ENCODE data around the gene DMC1. TPM values are rescaled to one million over a fixed set of nuclear protein-coding genes. Genes with fewer than 3 reads are reported as not detected.

The DMC1 gene
- total RNA-seq, 1 experiment from 2014 or later, result 0.89 TPM

DNA sequence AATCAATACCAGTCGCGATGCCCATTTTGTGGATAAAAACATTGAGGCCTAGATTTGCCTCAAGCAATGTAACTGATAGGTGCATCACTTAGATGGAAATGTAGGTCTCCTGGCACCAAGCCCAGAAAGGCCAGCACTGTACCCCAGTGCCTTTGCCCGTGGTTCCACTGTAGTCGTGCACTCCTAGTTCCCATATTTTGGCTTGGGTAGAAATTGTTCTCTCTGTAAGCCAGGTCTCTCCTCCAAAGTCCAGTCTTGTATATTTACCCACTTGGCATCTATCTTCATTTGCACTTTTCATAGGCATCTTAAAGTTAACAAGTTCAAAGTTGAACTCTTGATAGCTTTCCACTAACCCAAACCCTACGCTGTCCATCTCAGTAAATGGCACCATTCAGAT is 41.6 kb upstream of the DMC1 start:
- TF ChIP-seq EZH2phosphoT487 (IDR thresholded peaks at IDR 0.05; ENCODE audit: borderline replicate concordance) (no peak), TCF7L2 (IDR thresholded peaks at IDR 0.05; ENCODE audit: borderline replicate concordance, extremely low read depth, insufficient read depth, insufficient read length) (no peak), SIN3A (IDR thresholded peaks at IDR 0.05; ENCODE audit: low read depth) (no peak), EZH2 (IDR thresholded peaks at IDR 0.05) (no peak), CBX3 (IDR thresholded peaks at IDR 0.05; ENCODE audit: low read depth) (no peak), EGR1 (IDR thresholded peaks at IDR 0.05; ENCODE audit: low read depth) (no peak)
- TF ChIP-seq, protein P1, sequence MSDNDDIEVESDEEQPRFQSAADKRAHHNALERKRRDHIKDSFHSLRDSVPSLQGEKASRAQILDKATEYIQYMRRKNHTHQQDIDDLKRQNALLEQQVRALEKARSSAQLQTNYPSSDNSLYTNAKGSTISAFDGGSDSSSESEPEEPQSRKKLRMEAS (IDR thresholded peaks at IDR 0.05), result no peak
- TF ChIP-seq, protein P2, sequence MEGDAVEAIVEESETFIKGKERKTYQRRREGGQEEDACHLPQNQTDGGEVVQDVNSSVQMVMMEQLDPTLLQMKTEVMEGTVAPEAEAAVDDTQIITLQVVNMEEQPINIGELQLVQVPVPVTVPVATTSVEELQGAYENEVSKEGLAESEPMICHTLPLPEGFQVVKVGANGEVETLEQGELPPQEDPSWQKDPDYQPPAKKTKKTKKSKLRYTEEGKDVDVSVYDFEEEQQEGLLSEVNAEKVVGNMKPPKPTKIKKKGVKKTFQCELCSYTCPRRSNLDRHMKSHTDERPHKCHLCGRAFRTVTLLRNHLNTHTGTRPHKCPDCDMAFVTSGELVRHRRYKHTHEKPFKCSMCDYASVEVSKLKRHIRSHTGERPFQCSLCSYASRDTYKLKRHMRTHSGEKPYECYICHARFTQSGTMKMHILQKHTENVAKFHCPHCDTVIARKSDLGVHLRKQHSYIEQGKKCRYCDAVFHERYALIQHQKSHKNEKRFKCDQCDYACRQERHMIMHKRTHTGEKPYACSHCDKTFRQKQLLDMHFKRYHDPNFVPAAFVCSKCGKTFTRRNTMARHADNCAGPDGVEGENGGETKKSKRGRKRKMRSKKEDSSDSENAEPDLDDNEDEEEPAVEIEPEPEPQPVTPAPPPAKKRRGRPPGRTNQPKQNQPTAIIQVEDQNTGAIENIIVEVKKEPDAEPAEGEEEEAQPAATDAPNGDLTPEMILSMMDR (IDR thresholded peaks at IDR 0.05 in 2 of 3, conservative IDR thresholded peaks at IDR 0.05 in 1 of 3; ENCODE audit: borderline replicate concordance in 1 of 3, insufficient read depth in 1 of 3, low read depth in 2 of 3, low read length in 2 of 3), result no peak

DNA sequence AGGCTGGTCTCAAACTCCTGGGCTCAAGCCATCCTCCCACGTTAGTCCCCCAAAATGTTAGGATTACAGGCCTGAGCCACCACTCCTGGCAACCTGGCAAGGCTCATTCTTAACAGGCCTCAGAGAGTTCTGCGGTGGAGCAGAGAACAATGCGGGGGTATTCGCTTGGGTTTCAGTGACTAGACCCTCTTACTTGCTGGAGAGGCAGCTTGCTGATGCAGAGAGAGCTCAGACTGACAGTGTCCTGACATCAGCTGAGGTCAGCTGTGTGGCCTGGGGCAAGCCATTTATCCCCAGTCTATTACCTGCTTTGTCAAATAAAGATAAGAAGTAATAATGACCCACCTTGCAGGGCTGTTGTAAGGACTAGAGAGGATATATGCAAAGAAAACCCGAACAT is 40.3 kb upstream of the DMC1 start:
- ChIA-PET RAD21 (ENCODE audit: low non-redundant PET in 1 of 2, low total read pairs in 2 of 2, uncharacterized antibody in 2 of 2, unreplicated experiment in 2 of 2) (no interaction called here), POLR2A (no interaction called here), CTCF (no interaction called here)
- H3K27me3 ChIP-seq (ENCODE audit: insufficient read depth, low read length), result no peaks in the 10 kb centered on the region
- DNase-seq (ENCODE audit: low read depth, low spot score) (no peak), ATAC-seq (no peak)
- H2AFZ ChIP-seq (ENCODE audit: low read depth, low read length, poor library complexity, severe bottlenecking), result no peak overlapping the region
- H3K9ac ChIP-seq (ENCODE audit: low read length), result no peak overlapping the region
- intact Hi-C loops (cut with micrococcal nuclease), result no loop called here
- no peak overlapping the region for H3K4me2 ChIP-seq (ENCODE audit: low read length)
- peaks cover 15 to 30% of the 10 kb centered on the region in 2 experiments for H3K4me1 ChIP-seq (ENCODE audit: control insufficient read depth in 1 of 2, insufficient read depth in 2 of 2, low read length in 2 of 2)
- no peaks in the 10 kb centered on the region for H3K36me3 ChIP-seq (ENCODE audit: control insufficient read depth in 1 of 2, insufficient read depth in 2 of 2, low read length in 2 of 2)
- H4K20me1 ChIP-seq (ENCODE audit: insufficient read depth), result no peaks in the 10 kb centered on the region
- BruUV-seq (replicated peaks), result no TSS peak
- no peaks in the 10 kb centered on the region for H3K9me2 ChIP-seq (ENCODE audit: insufficient read depth)
- no peaks in the 10 kb centered on the region for H3K9me3 ChIP-seq (ENCODE audit: control insufficient read depth in 1 of 2, insufficient read depth in 1 of 2, low read depth in 1 of 2, low read length in 2 of 2)
- no peak overlapping the region for H3K4me3 ChIP-seq (replicated peaks in 1 of 2; ENCODE audit: low read depth in 1 of 2, low read length in 2 of 2)
- no peak overlapping the region for H3K27ac ChIP-seq (ENCODE audit: low read depth, low read length)
- no peaks in the 10 kb centered on the region for H3K79me2 ChIP-seq (ENCODE audit: insufficient read depth, low read length)
- TF ChIP-seq, protein P3, sequence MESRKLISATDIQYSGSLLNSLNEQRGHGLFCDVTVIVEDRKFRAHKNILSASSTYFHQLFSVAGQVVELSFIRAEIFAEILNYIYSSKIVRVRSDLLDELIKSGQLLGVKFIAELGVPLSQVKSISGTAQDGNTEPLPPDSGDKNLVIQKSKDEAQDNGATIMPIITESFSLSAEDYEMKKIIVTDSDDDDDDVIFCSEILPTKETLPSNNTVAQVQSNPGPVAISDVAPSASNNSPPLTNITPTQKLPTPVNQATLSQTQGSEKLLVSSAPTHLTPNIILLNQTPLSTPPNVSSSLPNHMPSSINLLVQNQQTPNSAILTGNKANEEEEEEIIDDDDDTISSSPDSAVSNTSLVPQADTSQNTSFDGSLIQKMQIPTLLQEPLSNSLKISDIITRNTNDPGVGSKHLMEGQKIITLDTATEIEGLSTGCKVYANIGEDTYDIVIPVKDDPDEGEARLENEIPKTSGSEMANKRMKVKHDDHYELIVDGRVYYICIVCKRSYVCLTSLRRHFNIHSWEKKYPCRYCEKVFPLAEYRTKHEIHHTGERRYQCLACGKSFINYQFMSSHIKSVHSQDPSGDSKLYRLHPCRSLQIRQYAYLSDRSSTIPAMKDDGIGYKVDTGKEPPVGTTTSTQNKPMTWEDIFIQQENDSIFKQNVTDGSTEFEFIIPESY (IDR thresholded peaks at IDR 0.05; ENCODE audit: extremely low read depth, insufficient replicate concordance, low read length), result no peak
- TF ChIP-seq SP1 (IDR thresholded peaks at IDR 0.05; ENCODE audit: low read depth), result no peak
- no peak for TF ChIP-seq POLR2AphosphoS5 (IDR thresholded peaks at IDR 0.05; ENCODE audit: low read depth, low read length)
- TF ChIP-seq YY1 (IDR thresholded peaks at IDR 0.05; ENCODE audit: extremely low read depth, insufficient replicate concordance, low read depth, low read length), result no peak
- TF ChIP-seq FOSL1 (IDR thresholded peaks at IDR 0.05; ENCODE audit: low read depth), result no peak
- TF ChIP-seq, protein P4, sequence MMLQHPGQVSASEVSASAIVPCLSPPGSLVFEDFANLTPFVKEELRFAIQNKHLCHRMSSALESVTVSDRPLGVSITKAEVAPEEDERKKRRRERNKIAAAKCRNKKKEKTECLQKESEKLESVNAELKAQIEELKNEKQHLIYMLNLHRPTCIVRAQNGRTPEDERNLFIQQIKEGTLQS (IDR thresholded peaks at IDR 0.05), result no peak
- TF ChIP-seq, protein P1 (IDR thresholded peaks at IDR 0.05), result no peak
- TF ChIP-seq EZH2 (IDR thresholded peaks at IDR 0.05), result no peak

More for the DNA sequence above, 41.6 kb upstream of the DMC1 start:
- Histone ChIP-seq H3K79me2 (ENCODE audit: insufficient read depth, low read length) (no peaks in the 10 kb centered on the region), H2AFZ (ENCODE audit: low read depth, low read length, poor library complexity, severe bottlenecking) (no peak overlapping the region), H3K4me2 (ENCODE audit: low read length) (no peak overlapping the region), H3K9ac (ENCODE audit: low read length) (no peak overlapping the region), H3K27me3 (ENCODE audit: insufficient read depth, low read length) (no peaks in the 10 kb centered on the region), H4K20me1 (ENCODE audit: insufficient read depth) (no peaks in the 10 kb centered on the region), H3K4me1 (ENCODE audit: control insufficient read depth in 1 of 2, insufficient read depth in 2 of 2, low read length in 2 of 2) (peaks cover 8 to 30% of the 10 kb centered on the region in 2 experiments), H3K27ac (ENCODE audit: low read depth, low read length) (no peak overlapping the region), H3K9me3 (ENCODE audit: control insufficient read depth in 1 of 2, insufficient read depth in 1 of 2, low read depth in 1 of 2, low read length in 2 of 2) (no peaks in the 10 kb centered on the region), H3K4me3 (replicated peaks in 1 of 2; ENCODE audit: low read depth in 1 of 2, low read length in 2 of 2) (no peak overlapping the region), H3K36me3 (ENCODE audit: control insufficient read depth in 1 of 2, insufficient read depth in 2 of 2, low read length in 2 of 2) (no peaks in the 10 kb centered on the region), H3K9me2 (ENCODE audit: insufficient read depth) (no peaks in the 10 kb centered on the region)
- ATAC-seq, result no peak
- intact Hi-C loops (cut with micrococcal nuclease), result no loop called here
- ChIA-PET CTCF (no interaction called here), RAD21 (ENCODE audit: low non-redundant PET in 1 of 2, low total read pairs in 2 of 2, uncharacterized antibody in 2 of 2, unreplicated experiment in 2 of 2) (no interaction called here), POLR2A (no interaction called here)
- no TSS peak for BruUV-seq (replicated peaks)
- no peak for DNase-seq (ENCODE audit: low read depth, low spot score)

Data from HCT116 (cell line).